Measurements from ENCODE around the gene GRIK2.

The GRIK2 gene

DNA sequence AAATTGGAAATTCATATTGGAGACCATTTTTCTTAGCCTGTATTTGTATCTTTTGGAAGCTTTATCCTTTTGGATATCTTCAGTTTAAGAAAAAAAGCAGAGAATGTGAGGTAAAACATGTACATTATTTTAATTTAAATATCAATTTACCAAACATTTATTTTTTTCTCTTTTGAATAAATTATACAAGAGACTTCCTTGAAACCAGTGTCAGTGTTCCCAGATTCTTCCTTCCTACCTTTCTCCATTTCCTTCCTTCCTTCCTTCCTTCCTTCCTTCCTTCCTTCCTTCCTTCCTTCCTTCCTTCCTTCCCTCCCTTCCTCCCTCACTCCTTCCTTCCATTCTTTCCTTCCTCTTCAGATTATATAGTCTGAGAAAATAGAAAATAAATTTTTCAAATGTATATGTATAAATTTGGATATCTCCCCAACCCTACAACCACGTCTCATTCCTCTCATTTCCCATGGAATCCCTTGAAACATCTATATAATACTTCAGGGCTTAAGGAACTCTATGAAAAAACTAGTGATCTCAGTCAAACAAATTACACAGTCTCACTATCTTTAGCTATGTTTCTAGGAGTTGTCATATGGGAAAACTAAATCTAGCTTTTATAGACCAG lies 528.4 kb downstream of the GRIK2 start:
- no peak for DNase-seq

DNA sequence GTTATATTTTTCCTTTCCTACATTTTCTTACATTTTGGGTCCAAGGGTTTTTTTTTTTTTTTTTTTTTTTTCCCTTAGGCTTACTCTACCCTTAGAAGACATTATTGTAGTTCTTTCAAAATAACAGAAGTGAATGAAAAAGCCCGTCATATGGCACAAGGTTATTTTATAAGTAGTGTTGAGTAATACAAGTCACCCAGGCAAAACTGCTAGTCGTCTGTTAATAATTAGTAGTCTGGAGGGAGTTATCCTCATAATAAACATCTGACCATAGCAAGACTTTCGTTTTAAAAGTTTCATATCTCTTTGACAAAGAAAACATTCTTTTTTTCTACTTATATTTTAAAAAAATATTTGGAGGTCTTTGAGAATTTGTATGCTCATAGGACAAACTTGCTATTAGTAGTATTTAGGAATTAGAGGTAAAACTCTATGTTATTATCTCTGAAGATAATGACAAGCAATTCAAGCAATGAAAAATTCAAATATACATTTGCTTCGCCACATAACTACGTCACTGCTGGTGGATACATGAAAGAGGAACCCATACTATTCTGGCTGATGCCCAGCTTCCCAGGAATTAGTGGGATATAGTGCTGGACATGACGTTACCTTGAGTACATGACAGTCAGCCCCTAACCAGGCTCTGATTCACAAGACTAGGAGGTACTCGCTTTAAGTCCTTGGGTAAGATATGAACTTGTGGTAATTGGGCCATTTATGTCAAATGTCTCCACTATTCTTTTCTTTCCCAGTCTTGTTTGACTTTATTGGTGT lies 532.8 kb downstream of the GRIK2 start:
- DNase-seq, result no peak

DNA sequence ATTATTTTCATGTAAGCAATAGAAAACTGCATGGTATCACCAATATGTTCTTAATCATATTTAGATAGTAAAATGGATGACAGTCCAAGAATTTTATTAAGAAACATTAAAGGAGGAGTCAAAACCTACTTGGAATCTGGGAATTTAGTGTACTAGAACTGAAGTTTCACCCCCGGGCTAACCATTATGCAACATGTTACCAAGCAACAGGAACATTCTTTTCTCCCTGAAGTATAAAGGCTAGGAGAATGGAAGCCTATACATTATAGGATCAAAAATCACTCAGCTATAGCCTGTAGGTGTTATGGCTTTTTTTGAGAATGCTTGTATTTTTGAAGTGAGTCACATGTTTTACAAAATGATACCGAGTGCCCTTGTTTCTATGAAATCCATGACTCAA lies 538.3 kb downstream of the GRIK2 start:
- no peak for DNase-seq

DNA sequence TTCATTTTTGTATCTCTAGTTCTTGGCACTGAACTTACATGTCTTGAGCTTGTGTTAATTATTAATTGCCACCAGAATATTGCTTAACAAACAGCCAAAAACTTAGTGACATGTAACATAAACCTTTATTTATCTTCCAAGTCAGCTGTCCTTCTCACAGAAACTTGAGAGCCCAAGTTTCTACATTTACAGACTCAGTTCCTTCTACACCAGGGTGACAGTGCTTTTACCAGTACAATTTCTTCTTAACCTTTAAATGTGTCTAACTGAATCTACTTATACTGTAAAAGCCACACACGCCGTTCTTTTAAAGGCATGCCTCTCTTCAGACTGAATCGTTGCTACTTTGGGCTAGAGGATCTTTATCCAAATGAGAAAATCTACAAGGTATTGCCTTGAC lies 539.2 kb downstream of the GRIK2 start:
- no peak for DNase-seq

DNA sequence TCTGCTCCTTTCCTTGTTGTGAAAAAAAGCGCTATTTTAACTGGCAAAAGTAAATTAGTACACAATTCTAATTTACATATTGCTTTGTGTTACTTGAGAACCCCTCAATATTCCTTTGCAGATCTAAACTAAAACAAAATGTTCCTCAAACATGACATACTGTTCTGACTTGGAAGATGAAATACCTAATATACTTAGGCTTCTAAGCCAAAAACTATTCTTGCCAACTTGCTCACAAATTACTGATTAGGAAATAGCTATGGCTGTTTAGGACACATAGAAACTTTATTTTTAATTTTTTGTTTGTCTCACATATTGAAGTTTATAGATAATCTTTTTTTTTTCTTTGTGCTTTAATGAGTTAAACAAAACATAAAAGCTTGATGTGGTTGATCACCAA lies 542.2 kb downstream of the GRIK2 start:
- no peak for DNase-seq

DNA sequence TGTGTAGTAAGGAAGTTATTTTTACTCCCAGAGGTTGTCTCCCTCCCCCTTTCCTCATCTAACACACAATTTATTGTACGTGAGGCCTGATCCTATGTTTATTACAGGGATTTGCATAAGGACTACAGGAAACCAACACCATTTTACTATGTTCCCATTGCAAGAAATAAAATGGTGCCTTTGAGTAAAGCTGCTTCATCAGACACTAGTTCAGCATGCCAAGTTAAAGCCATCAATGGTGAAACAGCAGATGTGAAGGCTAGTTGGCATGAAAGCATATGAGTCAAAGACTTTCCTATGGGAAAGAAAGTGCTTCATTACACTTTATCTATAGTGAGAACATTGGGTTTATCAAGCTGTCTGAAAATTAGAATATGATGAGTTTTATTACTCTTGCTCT lies 543.0 kb downstream of the GRIK2 start:
- DNase-seq, result no peak

DNA sequence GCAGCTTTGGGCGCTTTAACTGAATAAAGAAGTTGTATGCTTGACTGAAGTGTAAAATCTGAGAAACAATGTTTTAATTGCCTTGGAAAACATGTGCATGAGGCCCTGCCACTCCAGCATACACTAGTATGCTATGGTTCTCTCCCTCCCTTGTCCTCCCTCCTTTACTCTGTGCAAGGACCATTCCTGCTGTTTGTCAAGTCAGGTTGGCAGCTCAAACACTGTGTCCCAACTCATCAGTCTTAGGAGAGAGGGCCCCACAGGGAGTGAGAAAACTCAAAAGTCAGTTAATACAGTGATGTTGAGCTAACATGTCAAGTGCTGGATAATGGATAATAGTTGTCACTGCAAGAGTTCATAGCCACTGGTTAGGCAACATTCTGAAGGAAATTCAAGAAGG lies 543.6 kb downstream of the GRIK2 start:
- no peak for DNase-seq

DNA sequence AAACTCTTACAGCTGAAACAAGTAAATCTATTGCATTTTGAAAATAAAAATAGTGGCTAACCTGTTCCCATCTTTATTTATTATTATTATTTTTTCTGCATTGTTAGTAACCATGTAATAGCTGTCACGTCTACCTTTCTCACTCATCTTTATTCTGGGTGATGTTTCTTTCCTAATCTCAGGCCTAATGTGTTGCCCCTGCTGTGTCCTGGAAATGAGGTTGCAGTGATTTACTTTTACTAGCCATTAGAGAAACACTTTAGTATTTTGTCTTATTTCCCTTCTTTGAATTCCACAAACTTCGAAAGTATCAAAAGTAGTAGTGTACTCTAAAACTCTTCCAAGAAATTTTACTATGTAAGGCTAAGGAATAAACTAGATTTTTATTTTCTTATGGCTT lies 546.9 kb downstream of the GRIK2 start:
- no peak for DNase-seq

DNA sequence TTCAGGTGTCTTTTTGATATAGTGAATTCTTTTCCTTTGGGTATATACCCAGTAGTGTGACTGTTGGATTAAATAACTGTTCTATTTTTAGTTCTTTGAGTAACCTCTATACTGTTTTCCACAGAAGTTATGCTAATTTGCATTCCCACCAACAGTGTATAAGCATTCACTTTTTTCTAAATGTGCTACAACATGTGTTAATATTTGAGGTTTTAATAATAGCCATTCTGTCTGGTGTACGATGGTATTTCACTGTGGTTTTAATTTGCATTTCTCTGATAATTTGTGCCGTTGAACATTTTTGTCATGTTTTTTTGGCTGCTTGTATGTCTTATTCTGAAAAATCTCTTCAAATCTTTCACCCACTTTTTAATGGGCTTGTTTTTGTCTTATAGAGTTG lies 563.5 kb downstream of the GRIK2 start:
- DNase-seq, result no peak

DNA sequence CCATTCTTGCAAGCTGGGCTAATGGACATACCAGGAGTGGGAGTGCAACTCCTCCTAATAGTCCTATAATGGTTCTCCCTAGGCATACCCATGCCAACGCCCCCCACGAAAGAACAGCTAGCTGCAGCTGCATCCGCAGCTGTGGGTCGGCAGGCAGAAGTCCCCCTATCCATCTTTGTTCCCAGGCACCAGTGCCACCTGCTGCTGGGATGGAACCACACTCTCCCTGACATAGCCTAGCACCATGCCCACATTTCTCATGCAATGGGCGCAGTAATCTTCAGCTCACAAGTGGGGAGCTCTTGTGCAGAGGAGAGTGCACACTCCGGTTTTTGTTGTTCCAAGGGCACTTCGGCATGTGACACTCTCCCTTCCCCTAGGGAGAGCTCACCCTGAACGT lies 567.8 kb downstream of the GRIK2 start:
- DNase-seq, result no peak

DNA sequence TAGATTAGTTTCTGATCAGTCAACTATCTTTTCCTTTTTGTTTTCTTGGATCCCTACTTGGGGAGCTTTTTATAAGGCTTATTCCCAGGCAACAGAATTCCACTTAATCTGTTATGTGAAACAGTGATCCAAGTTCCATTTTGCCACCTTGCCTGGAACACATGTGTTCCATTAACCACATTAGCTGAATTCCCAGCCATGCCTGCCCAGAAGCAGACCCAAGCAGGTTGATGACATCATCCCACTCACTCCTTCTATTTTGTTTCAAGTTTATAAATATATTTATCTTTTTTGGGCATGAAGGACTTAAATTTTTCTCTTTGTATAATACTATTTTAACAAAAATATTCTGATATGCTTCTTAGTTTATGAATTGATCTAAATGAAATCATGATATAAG lies 587.4 kb downstream of the GRIK2 start:
- DNase-seq, result no peak

DNA sequence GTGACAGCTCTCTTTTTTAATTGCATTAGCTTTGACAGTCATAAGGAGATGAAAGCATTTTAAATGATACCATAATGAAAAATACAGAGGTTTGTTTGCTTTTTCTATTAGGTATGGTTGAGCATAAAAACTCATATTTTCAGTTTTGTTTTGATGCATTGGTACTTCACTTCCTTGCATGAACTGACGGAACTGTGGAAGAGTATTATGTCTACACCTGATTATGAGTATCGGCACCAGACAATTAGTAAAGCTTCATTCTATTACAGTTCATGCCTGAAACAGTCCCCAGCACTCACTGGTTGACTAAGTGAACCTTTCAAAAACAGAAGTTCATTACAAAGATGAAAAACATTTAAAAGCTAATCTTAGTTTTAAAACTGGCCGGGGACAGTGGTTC lies 593.0 kb downstream of the GRIK2 start:
- DNase-seq, result no peak

DNA sequence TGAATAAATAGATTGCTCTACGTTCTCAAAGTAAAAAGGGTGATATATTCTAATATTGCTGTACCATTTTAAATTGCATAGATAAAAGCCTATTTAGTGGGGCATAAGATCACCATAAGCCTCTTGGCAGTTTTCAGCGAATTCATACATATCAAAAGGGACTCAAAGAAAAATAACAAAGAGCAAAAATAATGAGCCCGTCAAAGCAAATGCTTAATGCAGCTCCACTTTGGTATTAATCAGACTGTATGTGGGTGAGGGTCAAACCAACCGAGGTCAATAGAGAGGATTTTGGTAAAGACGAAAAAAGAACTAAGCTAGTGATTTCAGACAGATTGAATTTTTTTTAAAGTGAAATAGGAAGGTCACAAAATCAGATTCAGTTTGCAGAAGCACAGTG lies 598.8 kb downstream of the GRIK2 start:
- no peak for DNase-seq

DNA sequence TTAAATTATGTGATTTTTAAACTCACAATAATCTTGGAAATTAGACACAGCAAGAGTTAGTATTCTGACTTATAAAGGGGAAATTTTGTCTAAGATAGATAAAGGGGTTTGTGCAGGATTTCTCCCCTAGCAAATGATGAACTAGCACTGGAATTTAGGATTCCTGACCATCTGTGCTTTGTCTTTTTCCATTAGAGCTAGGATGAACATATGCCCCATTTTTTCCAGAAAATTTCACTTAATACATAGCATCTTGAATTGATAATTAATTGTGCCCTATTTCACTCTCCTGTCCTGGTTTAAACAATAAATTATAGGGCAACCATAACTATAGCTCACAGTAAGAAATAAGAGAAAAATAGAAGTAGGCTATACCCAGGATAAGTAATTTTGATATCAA lies 601.0 kb downstream of the GRIK2 start:
- no peak for DNase-seq

DNA sequence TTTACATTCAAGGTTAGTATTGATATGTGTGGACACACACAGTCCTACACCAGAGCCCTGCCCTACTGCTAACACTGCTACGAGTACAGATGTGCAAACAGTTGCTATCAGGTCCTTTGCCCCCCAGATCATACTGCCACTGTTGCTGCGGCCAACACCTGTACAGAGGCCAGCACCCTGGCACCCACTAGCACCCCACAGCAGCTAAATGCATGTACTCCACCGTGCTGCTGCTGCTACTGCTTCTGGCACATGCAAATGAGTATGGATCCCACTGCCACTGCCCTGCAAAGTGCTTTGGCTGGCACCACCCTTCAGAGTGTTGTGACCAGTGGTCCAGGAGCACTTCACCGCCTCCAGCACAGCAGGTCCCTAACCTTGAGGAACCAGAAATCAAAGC lies 621.9 kb downstream of the GRIK2 start:
- no peak for DNase-seq

DNA sequence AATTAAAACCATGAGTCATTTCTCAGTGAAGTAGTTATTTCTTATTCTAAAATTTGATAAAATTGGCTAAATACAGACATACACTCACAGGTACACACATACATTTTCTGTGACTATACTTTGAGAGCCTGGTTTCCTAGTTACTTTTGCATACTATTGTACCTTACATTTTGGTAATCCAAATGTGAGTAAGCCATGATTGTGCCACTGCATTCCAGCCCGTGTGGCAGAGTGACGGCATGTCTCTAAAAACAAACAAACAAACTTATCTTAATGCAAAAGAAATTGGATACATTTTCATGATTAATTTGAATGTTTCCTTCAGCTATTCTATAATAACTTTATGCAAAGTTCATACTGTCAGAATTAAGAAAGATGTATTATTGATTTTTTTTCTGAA lies 628.8 kb downstream of the GRIK2 start:
- no peak for DNase-seq

DNA sequence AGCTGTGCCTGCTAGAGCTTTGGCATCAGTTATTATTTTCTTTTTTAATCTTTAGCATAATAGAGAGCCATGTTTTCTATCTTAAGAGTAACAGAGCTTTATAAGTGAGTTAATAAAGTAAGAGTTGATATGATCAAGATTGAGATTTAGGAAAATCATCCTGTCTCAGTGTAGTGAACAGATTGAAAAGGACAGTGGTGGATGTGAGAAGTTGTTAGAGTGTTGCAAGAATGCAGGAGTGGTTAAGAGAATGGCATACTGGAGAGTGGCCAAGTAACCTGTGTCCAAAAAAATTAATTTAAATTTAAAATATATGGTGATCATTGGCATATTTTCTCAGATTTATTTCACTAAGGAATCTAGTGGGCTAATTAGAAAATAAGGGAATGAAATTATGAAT lies 629.3 kb downstream of the GRIK2 start:
- DNase-seq, result no peak

DNA sequence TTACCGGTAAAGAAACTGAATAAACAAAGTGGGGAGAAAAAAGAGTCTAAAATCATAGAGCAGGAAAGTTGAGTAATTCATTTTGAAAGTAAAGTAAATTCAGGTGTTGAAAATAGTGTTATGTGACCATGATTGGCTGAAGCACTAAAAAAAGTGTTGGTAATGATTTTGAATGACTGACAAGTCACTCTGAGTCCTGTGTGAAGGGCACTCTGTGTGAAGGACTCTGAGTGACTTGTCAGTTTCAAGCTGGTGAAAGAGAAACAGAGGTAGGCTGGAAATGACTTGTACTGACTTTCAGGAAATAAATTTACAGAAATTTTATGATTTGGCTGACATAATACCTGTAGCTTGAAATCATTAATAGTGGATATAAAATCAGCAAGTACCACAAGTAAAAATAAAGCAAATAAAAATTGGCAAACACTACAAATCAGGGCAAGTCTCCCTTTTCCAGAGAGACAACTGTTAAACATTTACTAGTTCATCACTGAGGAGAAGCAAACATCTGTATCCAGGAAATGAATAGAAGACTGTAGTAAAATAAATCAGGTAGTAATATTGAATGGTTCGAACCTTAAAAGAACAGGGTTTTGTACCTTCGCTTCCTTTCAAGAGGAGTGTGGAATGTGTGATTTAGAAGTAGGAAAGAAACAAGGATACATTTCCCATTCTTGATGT lies 630.6 kb downstream of the GRIK2 start:
- no peak for DNase-seq

DNA sequence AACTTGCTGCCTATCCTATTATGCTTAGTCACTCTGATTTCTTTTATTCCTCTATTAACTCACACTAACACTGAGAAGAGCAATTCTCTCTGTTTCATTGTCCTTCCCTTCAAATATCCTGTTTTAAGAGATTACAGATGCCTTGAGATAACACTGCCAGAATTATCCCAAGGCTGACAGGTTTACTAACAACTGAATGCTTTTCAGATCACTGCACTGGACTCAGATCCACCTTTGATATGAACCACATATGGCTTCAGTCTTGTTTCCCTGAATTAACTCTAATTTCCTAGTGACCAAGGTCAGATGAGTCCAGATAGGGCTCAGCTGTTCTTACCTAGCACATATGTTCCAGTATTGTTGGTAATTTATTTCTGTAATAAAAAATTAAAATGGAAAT lies 633.1 kb downstream of the GRIK2 start:
- no peak for DNase-seq

DNA sequence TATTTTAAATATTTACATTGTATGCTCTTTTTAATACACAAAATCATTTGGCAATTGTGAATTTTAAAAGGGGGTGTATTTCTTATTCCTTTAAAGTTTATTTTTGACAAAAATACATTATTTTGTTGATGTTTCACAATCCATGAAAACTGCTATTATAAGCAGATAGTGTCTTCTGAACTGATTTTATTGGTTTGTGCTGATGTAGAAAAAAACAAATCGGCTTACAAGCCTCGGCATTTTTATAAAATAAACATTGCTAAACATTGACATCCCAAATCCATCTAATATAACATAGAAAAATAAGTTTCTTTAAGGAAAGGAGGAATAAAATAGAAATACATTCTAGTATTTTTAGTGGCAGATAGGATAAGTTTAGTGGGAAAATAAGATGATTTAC lies 634.7 kb downstream of the GRIK2 start:
- DNase-seq, result no peak

DNA sequence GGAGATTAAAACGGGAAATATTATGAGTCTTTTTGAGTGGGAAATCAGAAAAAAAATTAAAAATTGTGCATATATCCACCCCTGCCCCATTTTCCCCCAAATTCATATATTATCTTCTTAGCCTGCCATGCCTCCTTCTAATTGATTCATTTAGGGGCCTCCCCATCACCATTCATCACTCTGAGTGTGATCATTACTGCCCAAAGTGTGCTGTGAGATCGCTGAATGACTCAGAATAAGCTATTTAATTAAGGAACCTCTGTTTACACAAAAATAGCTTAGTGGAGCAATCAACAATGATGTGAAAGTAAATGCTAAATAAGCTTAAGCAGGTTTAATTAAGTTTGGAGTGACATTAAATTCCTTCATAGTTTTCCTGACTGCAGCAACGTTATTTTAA lies 645.5 kb downstream of the GRIK2 start:
- DNase-seq, result no peak

DNA sequence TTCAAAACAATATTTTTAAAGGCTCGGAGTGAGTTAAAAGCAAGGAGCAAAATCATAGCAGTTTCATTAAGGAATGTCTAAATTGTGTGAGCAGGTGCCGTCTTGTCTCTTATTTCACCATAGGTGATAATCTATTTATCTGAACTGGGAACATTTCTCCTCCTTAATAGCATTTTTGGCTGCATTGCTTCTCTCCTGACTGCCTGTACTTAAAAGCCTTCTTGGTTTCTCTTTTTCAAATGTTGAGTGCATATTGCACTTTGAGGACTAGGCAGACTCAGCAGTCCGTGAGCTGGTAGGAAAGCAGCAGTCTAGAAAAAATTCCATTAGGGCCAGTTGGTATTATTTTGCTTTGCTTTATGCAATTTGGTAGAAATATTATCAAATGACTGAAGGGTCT lies 645.9 kb downstream of the GRIK2 start:
- DNase-seq, result no peak

DNA sequence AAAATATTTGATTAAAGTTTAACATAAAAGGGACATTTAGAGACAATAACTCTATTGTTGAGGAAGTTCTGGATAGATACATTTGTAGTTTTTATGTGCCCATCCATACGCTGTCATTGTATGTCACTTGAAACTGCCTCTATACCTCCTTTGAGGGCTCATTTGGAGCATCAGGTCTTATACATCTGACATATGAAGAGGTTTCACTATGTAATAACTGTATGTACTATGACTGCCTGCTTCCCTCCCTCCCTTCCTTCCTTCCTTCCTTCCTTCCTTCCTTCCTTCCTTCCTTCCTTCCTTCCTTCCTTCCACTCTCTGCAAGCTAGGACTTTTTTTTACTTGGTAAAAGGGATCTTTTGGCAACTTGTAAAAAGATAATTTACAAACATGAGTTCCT lies 657.5 kb downstream of the GRIK2 start:
- DNase-seq, result no peak

DNA sequence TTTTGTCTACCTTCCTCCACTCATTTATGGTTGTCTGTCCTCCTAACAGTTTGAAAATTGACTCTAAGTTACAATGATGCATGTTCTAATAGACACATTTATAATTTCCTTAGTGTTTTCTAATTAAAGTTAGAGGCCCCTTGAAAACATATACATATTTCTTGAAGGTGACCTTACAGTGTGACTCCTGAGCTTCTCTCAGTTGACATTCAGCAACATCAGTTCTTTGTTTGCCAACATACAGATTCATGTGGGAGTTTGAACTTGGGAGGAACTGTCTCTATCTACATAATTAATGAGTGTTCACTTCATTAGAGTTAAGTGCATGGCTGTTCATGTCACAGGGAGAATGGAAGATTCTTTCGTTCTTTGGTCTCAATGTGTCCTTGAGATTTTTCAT lies 658.2 kb downstream of the GRIK2 start:
- no peak for DNase-seq

DNA sequence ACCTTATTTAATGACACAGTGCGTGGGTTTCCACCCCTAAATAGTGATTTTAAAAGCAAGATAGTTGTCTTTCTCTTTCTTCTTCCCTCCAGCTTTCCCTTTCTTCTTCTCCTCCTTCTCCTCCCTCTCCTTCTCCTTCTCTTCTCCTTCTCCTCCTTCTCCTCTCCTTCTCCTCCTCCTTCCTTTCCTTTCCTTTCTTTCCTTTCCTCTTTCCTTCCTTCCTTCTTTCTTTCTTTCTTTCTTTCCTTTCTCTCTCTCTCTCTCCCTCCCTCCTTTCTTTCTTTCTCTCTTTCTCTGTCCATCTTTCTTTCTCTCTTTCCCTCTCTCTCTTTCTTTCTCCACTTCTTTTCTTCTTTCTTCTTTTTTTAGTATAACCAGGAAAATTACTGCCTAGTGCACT lies 670.6 kb downstream of the GRIK2 start:
- no peak for DNase-seq
